Mesothelial cell of epicardium (in vitro differentiated cells): ENCODE data around the gene ALX3. TPM values are rescaled to one million over a fixed set of nuclear protein-coding genes. Genes with fewer than 3 reads are reported as not detected.

Source experiments
- DNase-seq, 2 experiments: peaks; one replicate each; pipeline ENCODE4 v3.0.0; 2021; ENCODE audit warnings: low spot score in 2 of 2; ENCODE audit not compliant: unreplicated experiment in 2 of 2
- H3K27ac Mint-ChIP-seq: 2 replicates; pipeline ENCODE4 v1.8.0; 2021; ENCODE audit warnings: mixed read lengths
- H3K27me3 Mint-ChIP-seq: 2 replicates; pipeline ENCODE4 v1.8.0; 2021; ENCODE audit warnings: low read depth, mixed read lengths
- H3K36me3 Mint-ChIP-seq: 2 replicates; pipeline ENCODE4 v1.8.0; 2021; ENCODE audit warnings: mixed read lengths
- H3K4me1 Mint-ChIP-seq: 2 replicates; pipeline ENCODE4 v1.8.0; 2021; ENCODE audit warnings: mixed read lengths
- H3K4me3 Mint-ChIP-seq: 2 replicates; pipeline ENCODE4 v1.8.0; 2021; ENCODE audit warnings: mild to moderate bottlenecking, moderate library complexity, mixed read lengths
- H3K9me3 Mint-ChIP-seq: 2 replicates; pipeline ENCODE4 v1.8.0; 2021; ENCODE audit warnings: mixed read lengths
- CTCF ChIP-seq: fragments of 200-600 bp; sonication (generic); IDR thresholded peaks from one replicate; pipeline ENCODE4 v1.5.0; 2021; ENCODE audit warnings: antibody characterized with exemption; ENCODE audit not compliant: unreplicated experiment
- total RNA-seq: library from RNA; stranded (reverse); gene quantifications from 3 replicates; pipeline ENCODE4 v1.2.1, GENCODE V29; 2021

Gene ALX3
- total RNA-seq, 1 donor from 2014 or later: 127 TPM

GRCh38 chr1:110094931-110095654 lies 24.6 kb upstream of the ALX3 start:
- no peak overlapping the region for H3K27ac Mint-ChIP-seq
- H3K4me1 Mint-ChIP-seq: peaks cover 63% of the 10 kb centered on the region
- DNase-seq: no peak
- H3K9me3 Mint-ChIP-seq: no peaks in the 10 kb centered on the region
- TF ChIP-seq CTCF: no peak
- no peaks in the 10 kb centered on the region for H3K27me3 Mint-ChIP-seq
- no peak overlapping the region for H3K4me3 Mint-ChIP-seq
- no peaks in the 10 kb centered on the region for H3K36me3 Mint-ChIP-seq

- TF ChIP-seq CTCF: no peak
- Mint-ChIP-seq H3K4me3 (no peak overlapping the region), H3K27ac (no peak overlapping the region), H3K36me3 (no peaks in the 10 kb centered on the region), H3K27me3 (peaks cover under 1% of the 10 kb centered on the region), H3K9me3 (no peaks in the 10 kb centered on the region), H3K4me1 (peaks cover 63% of the 10 kb centered on the region)
- DNase-seq: no peak
These were observed 22.5 kb upstream of the ALX3 start for GRCh38 chr1:110092991-110093390.

- H3K4me3 Mint-ChIP-seq: no peak overlapping the region
- no peaks in the 10 kb centered on the region for H3K36me3 Mint-ChIP-seq
- DNase-seq: no peak
- H3K27ac Mint-ChIP-seq: peak overlapping the region; percentile 35
- peaks cover 65% of the 10 kb centered on the region for H3K4me1 Mint-ChIP-seq
- peaks cover 2% of the 10 kb centered on the region for H3K27me3 Mint-ChIP-seq
- H3K9me3 Mint-ChIP-seq: no peaks in the 10 kb centered on the region
- no peak for TF ChIP-seq CTCF
These were observed 21.3 kb upstream of the ALX3 start for GRCh38 chr1:110091791-110092190.

GRCh38 chr1:110091381-110091780 lies 20.9 kb upstream of the ALX3 start:
- H3K27ac Mint-ChIP-seq: no peak overlapping the region
- DNase-seq: no peak
- peaks cover 2% of the 10 kb centered on the region for H3K27me3 Mint-ChIP-seq
- no peak overlapping the region for H3K4me3 Mint-ChIP-seq
- H3K36me3 Mint-ChIP-seq: no peaks in the 10 kb centered on the region
- no peak for TF ChIP-seq CTCF
- no peaks in the 10 kb centered on the region for H3K9me3 Mint-ChIP-seq
- H3K4me1 Mint-ChIP-seq: peaks cover 65% of the 10 kb centered on the region

GRCh38 chr1:110089561-110090275 lies 19.2 kb upstream of the ALX3 start:
- H3K36me3 Mint-ChIP-seq: no peaks in the 10 kb centered on the region
- H3K4me3 Mint-ChIP-seq: no peak overlapping the region
- H3K27ac Mint-ChIP-seq: peak overlapping the region; percentile 8
- no peak for DNase-seq
- no peak for TF ChIP-seq CTCF
- H3K9me3 Mint-ChIP-seq: no peaks in the 10 kb centered on the region
- H3K4me1 Mint-ChIP-seq: peaks cover 72% of the 10 kb centered on the region
- H3K27me3 Mint-ChIP-seq: peaks cover 3% of the 10 kb centered on the region
